GM21576 (cell line): ENCODE data around the gene RASGEF1B.

Experiments
- ATAC-seq: cut with Tn5 transposase; IDR thresholded peaks from one replicate; pipeline ENCODE4 v1.9.1; 2021; ENCODE audit warnings: mild to moderate bottlenecking, moderate library complexity; ENCODE audit not compliant: unreplicated experiment

Gene RASGEF1B

GRCh38 chr4:81466841-81467671 lies 4.7 kb downstream of the RASGEF1B start:
- no peak for ATAC-seq

GRCh38 chr4:81465406-81466340 lies 6.0 kb downstream of the RASGEF1B start:
- no peak for ATAC-seq

GRCh38 chr4:81460834-81461233 lies 10.9 kb downstream of the RASGEF1B start:
- ATAC-seq: no peak

- ATAC-seq: no peak
These were observed 11.5 kb downstream of the RASGEF1B start for GRCh38 chr4:81460191-81460701.

- ATAC-seq: no peak
These were observed 12.5 kb downstream of the RASGEF1B start for GRCh38 chr4:81459228-81459627.

GRCh38 chr4:81457921-81458520 lies 13.7 kb downstream of the RASGEF1B start:
- no peak for ATAC-seq

- no peak for ATAC-seq
These were observed 14.4 kb downstream of the RASGEF1B start for GRCh38 chr4:81457345-81457744.

GRCh38 chr4:81455897-81456296 lies 15.8 kb downstream of the RASGEF1B start:
- ATAC-seq: no peak

- ATAC-seq: no peak
These were observed 16.8 kb downstream of the RASGEF1B start for GRCh38 chr4:81454948-81455347.

- no peak for ATAC-seq
These were observed 17.2 kb downstream of the RASGEF1B start for GRCh38 chr4:81454499-81454898.

- no peak for ATAC-seq
These were observed 18.7 kb downstream of the RASGEF1B start for GRCh38 chr4:81453024-81453423.

GRCh38 chr4:81452452-81453006 lies 19.2 kb downstream of the RASGEF1B start:
- no peak for ATAC-seq

GRCh38 chr4:81449015-81449414 lies 22.7 kb downstream of the RASGEF1B start:
- no peak for ATAC-seq

GRCh38 chr4:81447566-81448229 lies 24.0 kb downstream of the RASGEF1B start:
- no peak for ATAC-seq

GRCh38 chr4:81446634-81447033 lies 25.1 kb downstream of the RASGEF1B start:
- ATAC-seq: no peak

- no peak for ATAC-seq
These were observed 26.5 kb downstream of the RASGEF1B start for GRCh38 chr4:81445196-81445595.

- no peak for ATAC-seq
These were observed 29.1 kb downstream of the RASGEF1B start for GRCh38 chr4:81442484-81443085.

- no peak for ATAC-seq
These were observed 30.8 kb downstream of the RASGEF1B start for GRCh38 chr4:81440949-81441348.

GRCh38 chr4:81436941-81437574 lies 34.6 kb downstream of the RASGEF1B start:
- no peak for ATAC-seq
